ENCODE measurements around the gene B4GALT3. TPM values are rescaled to one million over a fixed set of nuclear protein-coding genes. Genes with fewer than 3 reads are reported as not detected.
A peak's percentile ranks its signal among the peaks of the same experiment; 100 is the strongest.

B4GALT3 gene
- total RNA-seq, 1 donor from 2014 or later = 16.3 TPM

DNA sequence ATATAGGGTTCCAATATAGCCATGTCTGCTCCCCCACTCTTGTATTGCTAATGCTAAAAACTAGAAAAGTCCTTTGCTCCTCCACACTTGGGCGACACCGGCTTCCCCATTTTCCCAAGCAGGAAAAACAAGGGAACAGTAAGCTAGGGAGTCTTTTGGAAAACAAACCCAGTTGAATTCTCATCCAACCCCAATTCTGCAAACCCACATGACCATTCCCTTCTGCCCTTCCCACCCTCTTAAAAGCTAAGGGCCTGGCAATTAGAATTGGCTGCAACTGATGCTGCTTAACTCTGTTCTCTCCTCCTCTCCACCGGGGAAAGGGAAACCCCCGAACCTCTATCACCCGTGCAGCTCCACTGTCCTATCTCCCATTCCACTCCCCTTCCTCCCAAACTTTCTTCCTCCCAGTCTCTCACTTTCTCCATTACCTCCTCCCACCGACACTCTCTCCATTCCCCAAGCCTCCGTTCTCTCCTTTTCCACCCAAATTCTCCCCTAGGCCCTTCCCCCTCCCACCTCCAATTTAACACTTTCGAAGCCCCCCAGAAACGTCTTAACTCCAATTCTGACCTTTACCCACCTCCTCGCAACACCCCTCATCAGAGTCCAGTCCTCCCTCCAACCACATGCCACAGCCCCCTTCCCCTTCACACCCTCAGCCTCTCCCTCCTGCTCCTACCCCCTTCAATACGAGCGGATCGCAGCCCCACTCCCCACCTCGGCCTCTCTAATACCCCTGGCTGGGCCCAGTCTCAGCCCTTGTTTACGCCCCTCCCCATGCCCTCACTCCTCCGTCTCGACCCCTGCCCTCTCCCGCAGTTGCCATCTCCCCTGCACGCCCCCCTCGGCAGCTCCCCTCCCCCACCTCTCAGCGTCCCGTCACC, 45.5 kb downstream of the B4GALT3 start:
- DNase-seq (ENCODE audit: low spot score in 2 of 2) (peak; percentile 32 to 49), FAIRE-seq (no peak)

DNA sequence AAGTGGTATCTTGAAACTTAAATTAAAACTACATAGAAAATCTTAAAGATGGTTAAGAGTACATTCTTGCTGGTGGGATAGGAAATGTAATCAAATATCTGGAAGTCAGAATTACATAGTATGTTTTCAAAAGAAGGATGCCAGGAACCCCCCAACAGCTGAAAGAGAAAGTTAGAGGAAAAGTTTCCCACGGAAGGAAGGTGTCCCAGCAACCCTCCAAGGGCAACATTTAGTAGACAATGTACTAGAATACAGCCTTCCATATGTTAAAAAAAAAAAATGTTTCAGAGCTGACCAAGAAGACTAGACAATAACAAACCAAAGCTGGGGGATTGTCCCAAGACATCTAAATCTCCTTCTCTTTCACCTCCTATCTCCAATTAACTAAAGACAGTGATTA, 47.0 kb downstream of the B4GALT3 start:
- FAIRE-seq (no peak), DNase-seq (ENCODE audit: low spot score in 2 of 2) (no peak)

DNA sequence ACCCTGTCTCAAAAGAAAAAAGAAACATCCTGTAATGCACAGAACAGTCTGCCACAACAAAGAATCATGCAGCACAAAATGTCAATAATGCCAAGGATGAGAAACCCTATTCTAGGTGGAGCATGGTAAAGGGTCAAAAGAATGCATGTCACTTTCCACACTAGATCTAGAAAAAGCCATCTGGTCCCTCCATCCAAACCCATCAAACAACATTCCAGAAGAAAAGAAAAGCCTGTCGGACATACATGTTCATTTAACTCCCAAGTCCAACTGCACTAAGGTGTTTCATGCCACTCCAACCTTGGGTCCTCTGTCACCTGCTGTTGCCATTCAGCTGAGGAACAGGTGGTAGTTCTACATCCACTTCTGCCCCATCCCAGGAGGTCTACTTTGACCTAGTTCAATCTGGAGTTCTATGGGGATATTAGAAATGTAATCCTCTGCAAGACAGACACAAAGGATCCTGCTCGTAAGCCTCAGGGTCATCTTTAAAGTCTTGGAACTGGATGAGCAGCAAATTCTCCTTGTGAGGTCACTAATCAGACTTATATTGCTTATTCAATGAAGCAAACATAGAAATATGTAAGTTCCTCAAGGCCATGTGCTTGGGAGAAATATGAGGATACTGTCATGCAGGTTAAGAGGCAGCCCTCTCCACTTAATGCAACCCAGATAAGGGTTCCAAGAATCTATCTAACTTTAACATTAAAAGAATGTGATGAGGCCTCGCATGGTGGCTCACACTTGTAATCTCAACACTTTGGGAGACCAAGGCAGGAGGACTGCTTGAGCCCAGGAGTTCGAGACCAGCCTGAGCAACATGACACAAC, 48.5 kb downstream of the B4GALT3 start:
- FAIRE-seq = no peak
- DNase-seq (ENCODE audit: low spot score in 2 of 2) = no peak

DNA sequence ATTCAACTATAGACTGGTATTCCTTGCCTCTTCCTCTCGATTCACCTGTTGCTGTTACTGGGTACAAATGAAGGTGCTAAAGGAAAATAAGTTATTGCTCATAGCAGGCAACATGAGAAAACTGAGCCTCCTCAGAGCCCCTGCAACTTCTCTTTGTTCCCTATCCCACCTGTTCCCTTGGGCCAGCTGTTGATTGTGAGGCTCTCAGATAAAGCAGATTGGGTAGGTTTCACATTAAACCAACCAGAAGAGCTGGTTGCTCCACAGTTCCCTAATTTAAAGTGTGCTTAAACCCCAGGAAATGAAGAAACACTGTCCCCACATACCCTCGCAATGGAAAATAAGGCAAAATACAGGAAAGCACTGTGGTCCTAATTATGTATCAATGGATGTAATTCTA, 49.7 kb downstream of the B4GALT3 start:
- FAIRE-seq = no peak
- DNase-seq (ENCODE audit: low spot score in 2 of 2) = no peak

DNA sequence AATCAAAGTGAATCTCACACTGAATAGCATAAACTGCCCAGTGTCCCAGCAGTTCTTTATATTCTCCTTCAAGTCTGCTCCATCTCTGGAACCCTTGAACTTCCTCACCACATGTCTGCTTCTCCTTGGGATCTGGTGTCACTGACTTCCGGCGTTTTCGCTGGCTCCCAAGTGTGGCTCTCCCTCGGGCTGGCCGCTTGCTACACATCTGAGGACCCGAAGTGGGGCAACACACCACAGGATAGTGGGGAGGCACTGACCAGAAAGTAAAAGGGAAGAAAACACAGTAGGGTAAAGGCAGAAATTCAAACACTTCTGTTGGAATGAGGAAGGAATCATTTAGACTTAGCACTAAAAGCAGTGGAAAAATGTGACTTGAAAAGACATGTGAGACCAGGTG, 54.3 kb downstream of the B4GALT3 start:
- no peak for FAIRE-seq

DNA sequence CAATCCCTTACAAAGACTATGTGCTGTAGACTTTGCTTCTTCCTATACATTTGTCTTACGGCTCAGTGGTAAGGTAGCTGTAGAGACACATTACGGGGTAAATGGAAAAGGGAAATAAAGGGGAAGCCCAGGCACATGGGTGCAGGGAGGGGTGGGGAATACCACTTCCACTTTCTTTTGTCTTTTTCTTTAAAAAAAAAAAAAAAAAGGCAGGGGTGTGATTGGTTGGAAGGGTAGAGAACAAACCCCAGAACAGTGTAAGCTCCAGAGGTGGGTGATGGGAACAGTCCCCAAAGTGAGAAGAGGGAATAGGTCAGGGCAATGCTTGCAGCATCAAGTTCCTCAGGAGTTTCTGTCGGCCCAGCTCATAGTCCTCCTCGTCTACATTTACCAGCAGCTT, 55.5 kb downstream of the B4GALT3 start:
- DNase-seq (ENCODE audit: low spot score in 2 of 2) (no peak), FAIRE-seq (no peak)

More for the DNA sequence above, 54.3 kb downstream of the B4GALT3 start:
- DNase-seq (ENCODE audit: low spot score in 2 of 2) = no peak

Small RNA genes lying within 50 kb of the gene (small RNA-seq; reads per million reads assigned to genes)
- gene RF01225 = not detected

Other genes with a start within 250 kb of the B4GALT3 start
- not detected for gene ITLN2, start 222.7 kb downstream of the B4GALT3 start, total RNA-seq
- gene F11R, start 156.4 kb downstream of the B4GALT3 start, total RNA-seq = 9.4 TPM
- 32.6 TPM for gene TSTD1, start 138.5 kb downstream of the B4GALT3 start, total RNA-seq
- gene USF1, start 131.5 kb downstream of the B4GALT3 start, total RNA-seq = 186 TPM
- gene ARHGAP30, start 107.6 kb downstream of the B4GALT3 start, total RNA-seq = 0.82 TPM
- gene NECTIN4, start 87.9 kb downstream of the B4GALT3 start, total RNA-seq = not detected
- 4.5 TPM for gene KLHDC9, start 79.1 kb downstream of the B4GALT3 start, total RNA-seq
- 53.8 TPM for gene PFDN2, start 59.5 kb downstream of the B4GALT3 start, total RNA-seq
- 14.7 TPM for gene NIT1, start 59.4 kb downstream of the B4GALT3 start, total RNA-seq
- gene DEDD, start 44.8 kb downstream of the B4GALT3 start, total RNA-seq = 21.6 TPM
- gene UFC1, start 23.5 kb downstream of the B4GALT3 start, total RNA-seq = 138 TPM
- gene USP21, start 18.0 kb downstream of the B4GALT3 start, total RNA-seq = 8.2 TPM
- gene PPOX, start 11.1 kb downstream of the B4GALT3 start, total RNA-seq = 26.5 TPM
- 0.41 TPM for gene ADAMTS4, start 21.5 kb upstream of the B4GALT3 start, total RNA-seq
- gene NDUFS2, start 24.9 kb upstream of the B4GALT3 start, total RNA-seq = 143 TPM
- gene FCER1G, start 37.8 kb upstream of the B4GALT3 start, total RNA-seq = 2.0 TPM
- not detected for gene APOA2, start 46.1 kb upstream of the B4GALT3 start, total RNA-seq
- 22.4 TPM for gene TOMM40L, start 48.6 kb upstream of the B4GALT3 start, total RNA-seq
- not detected for gene NR1I3, start 60.7 kb upstream of the B4GALT3 start, total RNA-seq
- 6.9 TPM for gene PCP4L1, start 81.2 kb upstream of the B4GALT3 start, total RNA-seq
- gene MPZ, start 132.5 kb upstream of the B4GALT3 start, total RNA-seq = 1.6 TPM
- 14.7 TPM for gene SDHC, start 136.9 kb upstream of the B4GALT3 start, total RNA-seq
- gene CFAP126, start 190.4 kb upstream of the B4GALT3 start, total RNA-seq = not detected

Data from frontal cortex (tissue), 4 donors.